Activated CD4-positive, alpha-beta T cell treated with anti-CD3 and anti-CD28 coated beads for 36 hours (primary cell): ENCODE results near the gene NOTCH3. TPM values are rescaled to one million over a fixed set of nuclear protein-coding genes. Genes with fewer than 3 reads are reported as not detected.

Experiments
- ATAC-seq: fragments of 200-7000 bp; cut with Tn5 transposase; one replicate; pipeline ENCODE4 v1.10.0; 2021; ENCODE audit warnings: mild to moderate bottlenecking, moderate library complexity
- CTCF ChIA-PET: fragments of 350-600 bp; sonication (Branson Sonifier 250); formaldehyde crosslinking; loops from one replicate; lab custom pipeline; 2021; ENCODE audit warnings: antibody characterized with exemption; lab: Charles Lee
- POLR2A ChIA-PET: fragments of 350-600 bp; sonication (Branson Sonifier 250); formaldehyde crosslinking; loops from one replicate; lab custom pipeline; 2021; ENCODE audit warnings: antibody characterized with exemption, inconsistent platforms; lab: Charles Lee
- DNase-seq: peaks from one replicate; pipeline ENCODE4 v3.0.0-alpha.2; 2020
- H3K27ac Mint-ChIP-seq: one replicate; pipeline ENCODE4 v1.8.0; 2021; ENCODE audit warnings: mixed read lengths
- H3K27me3 Mint-ChIP-seq: one replicate; pipeline ENCODE4 v1.8.0; 2021; ENCODE audit warnings: mixed read lengths
- H3K36me3 Mint-ChIP-seq: one replicate; pipeline ENCODE4 v1.8.0; 2021; ENCODE audit warnings: low read depth, mixed read lengths
- H3K4me1 Mint-ChIP-seq: one replicate; pipeline ENCODE4 v1.8.0; 2021; ENCODE audit warnings: mixed read lengths
- H3K4me3 Mint-ChIP-seq: one replicate; pipeline ENCODE4 v1.8.0; 2021; ENCODE audit warnings: mild to moderate bottlenecking, moderate library complexity, mixed read lengths
- H3K9me3 Mint-ChIP-seq: one replicate; pipeline ENCODE4 v1.8.0; 2021; ENCODE audit warnings: low read depth, mixed read lengths
- intact Hi-C, 2 experiments: fragments of 100-400 bp; cut with DNase I in 1 of 2; cut with micrococcal nuclease in 1 of 2; formaldehyde crosslinking; loops; one replicate each; pipeline versions ENCODE4 v1.14.2 to v1.15.1; 2022 to 2024; cut with DNase I, micrococcal nuclease
- total RNA-seq, 2 experiments: library from RNA; stranded (reverse); gene quantifications; one replicate each; pipeline ENCODE4 v1.2.3, GENCODE V29; 2021

NOTCH3 gene
- total RNA-seq, 2 experiments from 2014 or later = 0.02 to 0.25 TPM

DNA sequence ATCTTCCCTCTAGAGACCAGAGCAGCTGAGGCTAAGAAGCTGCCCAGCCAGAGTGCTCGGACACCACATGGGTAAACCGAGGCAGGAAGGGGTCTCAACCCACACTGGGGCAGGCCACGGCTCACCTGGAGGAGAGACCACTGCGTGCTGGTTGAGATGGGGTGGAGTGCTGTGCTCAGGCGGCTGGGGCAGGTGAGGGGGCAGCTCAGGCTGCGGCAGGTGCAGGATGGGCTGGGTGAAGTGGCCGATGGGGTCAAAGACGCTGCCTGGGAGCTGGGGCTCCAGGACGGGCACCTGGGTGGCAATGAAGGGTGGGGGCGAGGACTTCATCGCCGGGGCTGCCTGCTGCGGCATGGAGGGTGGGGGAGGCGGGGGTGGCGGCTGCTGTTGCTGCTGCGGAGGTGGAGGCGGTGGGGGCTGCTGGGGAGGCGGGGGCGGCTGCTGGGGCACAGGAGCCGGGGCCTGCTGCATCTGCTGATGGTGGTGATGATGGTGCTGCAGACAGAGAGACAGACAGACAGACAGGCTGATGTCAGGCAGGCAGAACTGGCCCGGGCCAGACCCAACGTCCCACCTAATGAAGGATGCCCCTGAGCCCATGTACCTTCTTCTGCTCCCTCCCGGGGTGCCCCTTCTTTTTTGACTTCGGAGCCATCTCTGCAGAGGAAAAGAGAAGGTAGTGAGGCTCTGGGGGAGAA lies 43.5 kb upstream of the NOTCH3 start:
- H3K4me3 Mint-ChIP-seq = no peak overlapping the region
- no peaks in the 10 kb centered on the region for H3K4me1 Mint-ChIP-seq
- no peaks in the 10 kb centered on the region for H3K27me3 Mint-ChIP-seq
- peaks cover 50% of the 10 kb centered on the region for H3K36me3 Mint-ChIP-seq
- CTCF ChIA-PET = no interaction called here
- DNase-seq = no peak
- intact Hi-C loops = no loop called here
- POLR2A ChIA-PET = no interaction called here
- no peaks in the 10 kb centered on the region for H3K9me3 Mint-ChIP-seq
- no peak for ATAC-seq
- no peak overlapping the region for H3K27ac Mint-ChIP-seq

- H3K27me3 Mint-ChIP-seq = no peaks in the 10 kb centered on the region
- H3K27ac Mint-ChIP-seq = no peak overlapping the region
- H3K4me3 Mint-ChIP-seq = no peak overlapping the region
- no peaks in the 10 kb centered on the region for H3K9me3 Mint-ChIP-seq
- POLR2A ChIA-PET = no interaction called here
- H3K4me1 Mint-ChIP-seq = no peaks in the 10 kb centered on the region
- intact Hi-C loops = no loop called here
- CTCF ChIA-PET = interaction anchor here (0.5 kb wide), 1 partner anchor 16 kb away, joined by 3 read pairs; no protein-coding TSS in a partner anchor
- ATAC-seq (no peak), DNase-seq (no peak)
- H3K36me3 Mint-ChIP-seq = peaks cover 47% of the 10 kb centered on the region
These were observed 42.6 kb upstream of the NOTCH3 start for GRCh38 chr19:15243236-15243957.

DNA sequence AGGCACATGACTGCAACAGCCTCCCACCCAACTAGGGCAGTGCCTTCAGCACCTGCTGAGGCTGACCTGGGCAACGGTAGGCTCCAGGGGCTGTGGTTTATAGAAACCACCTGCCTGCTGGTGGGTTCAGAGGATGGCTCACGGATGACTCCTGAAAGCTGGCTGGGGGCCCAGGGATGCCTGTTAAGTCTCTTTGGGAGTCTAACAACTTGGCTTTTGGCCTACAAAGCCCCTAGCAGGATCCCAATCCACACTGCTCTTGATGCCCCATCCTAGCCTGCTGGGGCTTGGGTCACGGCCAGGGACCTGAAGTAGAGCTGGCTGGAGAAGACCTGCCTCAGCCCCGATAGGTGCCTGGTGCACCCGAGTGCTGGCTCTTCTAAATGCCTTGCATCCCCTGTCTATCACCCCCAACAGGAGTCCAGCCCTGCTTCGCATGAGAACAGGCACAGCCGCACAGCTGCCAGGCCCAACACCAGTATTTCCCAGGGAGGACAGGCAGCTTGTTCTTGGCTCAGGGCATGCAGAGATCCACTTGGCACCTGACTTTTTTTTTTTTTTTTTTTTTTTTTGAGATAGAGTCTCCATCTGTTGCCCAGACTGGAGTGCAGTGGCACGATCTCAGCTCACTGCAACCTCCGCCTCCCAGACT lies 40.6 kb upstream of the NOTCH3 start:
- intact Hi-C loops = no loop called here
- ChIA-PET POLR2A (no interaction called here), CTCF (no interaction called here)
- H3K27ac Mint-ChIP-seq = no peak overlapping the region
- DNase-seq (no peak), ATAC-seq (no peak)
- H3K4me3 Mint-ChIP-seq = no peak overlapping the region
- no peaks in the 10 kb centered on the region for H3K9me3 Mint-ChIP-seq
- no peaks in the 10 kb centered on the region for H3K27me3 Mint-ChIP-seq
- H3K36me3 Mint-ChIP-seq = peaks cover 50% of the 10 kb centered on the region
- H3K4me1 Mint-ChIP-seq = no peaks in the 10 kb centered on the region

- intact Hi-C loops = no loop called here
- no peak for ATAC-seq
- Mint-ChIP-seq H3K36me3 (peaks cover 54% of the 10 kb centered on the region), H3K9me3 (no peaks in the 10 kb centered on the region), H3K4me3 (no peak overlapping the region), H3K27me3 (no peaks in the 10 kb centered on the region), H3K27ac (no peak overlapping the region), H3K4me1 (no peaks in the 10 kb centered on the region)
- ChIA-PET POLR2A (no interaction called here), CTCF (interaction anchor here (0.9 kb wide), 1 partner anchor 10 kb away, joined by 3 read pairs; no protein-coding TSS in a partner anchor)
- no peak for DNase-seq
These were observed 39.7 kb upstream of the NOTCH3 start for GRCh38 chr19:15240515-15240914.

DNA sequence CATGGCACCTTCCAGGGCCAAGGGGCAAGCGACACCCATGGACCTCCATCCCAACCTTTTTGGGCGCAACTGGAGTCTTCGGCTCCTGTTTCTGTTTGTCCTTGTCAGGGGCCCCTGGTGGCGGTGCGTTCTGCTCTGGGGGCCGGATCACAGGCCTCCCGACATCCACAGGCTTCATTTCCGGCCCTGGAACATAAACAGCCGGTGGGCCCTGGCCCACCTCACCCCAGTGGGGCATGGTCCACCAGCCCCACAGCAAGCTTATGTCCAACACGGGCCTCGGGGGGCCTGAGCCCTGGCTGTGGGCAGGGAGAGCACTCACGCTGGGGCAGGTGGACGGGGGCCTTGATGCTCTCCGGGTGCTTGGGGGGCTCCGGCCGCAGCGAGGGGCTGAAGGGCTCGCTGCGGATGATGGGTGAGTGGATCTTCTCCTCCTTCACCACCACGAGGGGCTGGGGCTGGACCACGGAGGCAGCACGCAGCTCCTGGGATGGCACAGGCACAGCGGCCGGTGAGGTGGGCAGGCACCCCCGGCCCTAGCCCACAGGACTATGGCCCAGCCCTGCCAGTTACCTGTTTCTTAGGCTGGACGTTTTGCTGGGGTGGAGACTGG lies 38.6 kb upstream of the NOTCH3 start:
- Mint-ChIP-seq H3K4me1 (peaks cover 2% of the 10 kb centered on the region), H3K36me3 (peaks cover 57% of the 10 kb centered on the region), H3K9me3 (no peaks in the 10 kb centered on the region), H3K27me3 (peaks cover 2% of the 10 kb centered on the region), H3K4me3 (no peak overlapping the region), H3K27ac (no peak overlapping the region)
- CTCF ChIA-PET = no interaction called here
- POLR2A ChIA-PET = no interaction called here
- ATAC-seq (no peak), DNase-seq (no peak)
- intact Hi-C loops = no loop called here

- peaks cover 56% of the 10 kb centered on the region for H3K36me3 Mint-ChIP-seq
- no peak for ATAC-seq
- no peaks in the 10 kb centered on the region for H3K9me3 Mint-ChIP-seq
- H3K27ac Mint-ChIP-seq = no peak overlapping the region
- no peak for DNase-seq
- peaks cover 4% of the 10 kb centered on the region for H3K27me3 Mint-ChIP-seq
- intact Hi-C loops = no loop called here
- ChIA-PET CTCF (no interaction called here), POLR2A (no interaction called here)
- no peak overlapping the region for H3K4me3 Mint-ChIP-seq
- peaks cover 6% of the 10 kb centered on the region for H3K4me1 Mint-ChIP-seq
These were observed 37.9 kb upstream of the NOTCH3 start for GRCh38 chr19:15238639-15239155.

DNA sequence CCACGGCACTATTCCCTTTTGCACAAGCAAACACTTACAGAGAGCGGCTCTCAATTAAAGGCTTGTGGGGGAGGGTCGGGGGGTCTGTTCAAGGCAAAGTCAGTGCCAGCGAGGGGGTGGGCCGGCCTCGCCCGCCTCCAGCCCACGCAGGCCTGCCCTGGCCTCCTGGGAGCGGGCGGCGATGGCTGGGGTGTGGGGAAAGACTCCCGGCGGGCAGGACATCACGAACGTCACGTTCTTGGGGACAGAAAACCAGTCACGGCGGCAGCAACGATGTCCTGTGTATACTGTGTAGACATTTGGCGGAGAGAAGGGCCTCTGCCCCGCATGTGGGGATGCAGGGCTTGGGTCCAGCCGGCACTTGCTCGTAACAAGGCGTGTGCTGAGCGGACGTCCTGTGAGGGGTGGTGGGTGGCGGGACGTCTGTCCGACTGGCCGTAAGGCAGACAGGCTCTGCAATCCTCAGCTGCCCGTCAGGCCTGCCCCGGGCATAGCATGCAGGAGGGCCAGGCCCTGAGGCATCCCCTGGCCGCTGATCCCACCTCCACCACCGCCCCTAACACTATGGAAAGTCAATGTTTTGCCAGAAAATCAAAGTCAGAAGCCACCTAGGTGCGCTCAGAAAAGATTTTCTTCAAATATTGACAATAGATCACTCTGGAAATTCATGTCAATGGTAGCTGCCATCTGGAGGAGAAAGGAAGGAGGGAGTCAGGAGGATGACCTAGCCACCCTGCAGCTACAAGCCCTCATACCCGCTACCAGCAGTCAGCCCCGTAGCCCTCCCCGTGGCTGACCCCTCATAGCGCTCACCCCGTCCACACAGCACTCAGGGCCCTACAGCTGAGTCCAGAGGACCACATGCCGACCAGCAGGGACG lies 37.2 kb upstream of the NOTCH3 start:
- no peak for DNase-seq
- ATAC-seq = no peak
- H3K27ac Mint-ChIP-seq = no peak overlapping the region
- H3K4me1 Mint-ChIP-seq = peaks cover 6% of the 10 kb centered on the region
- peaks cover 8% of the 10 kb centered on the region for H3K27me3 Mint-ChIP-seq
- peaks cover 51% of the 10 kb centered on the region for H3K36me3 Mint-ChIP-seq
- no peaks in the 10 kb centered on the region for H3K9me3 Mint-ChIP-seq
- ChIA-PET POLR2A (no interaction called here), CTCF (no interaction called here)
- no peak overlapping the region for H3K4me3 Mint-ChIP-seq
- intact Hi-C loops = no loop called here

DNA sequence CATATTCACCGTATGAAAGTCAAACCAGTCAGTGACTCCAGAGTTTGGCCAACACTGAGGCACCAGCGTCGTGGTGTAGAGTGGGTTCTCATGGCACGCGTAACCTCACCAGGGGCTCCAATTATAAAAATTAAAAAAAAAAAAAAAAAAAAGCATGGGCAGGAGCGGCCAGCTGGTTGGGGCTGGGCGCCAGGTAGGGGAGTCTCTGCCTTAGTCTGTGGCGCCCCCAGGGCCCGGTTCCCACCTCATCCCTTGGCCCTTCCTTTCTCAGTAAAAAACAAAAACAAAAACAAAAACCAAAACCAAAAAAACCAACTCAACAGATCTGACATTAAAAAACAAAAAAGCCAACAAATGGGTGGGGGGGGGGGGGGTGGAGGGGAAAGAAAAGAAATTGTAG lies 36.1 kb upstream of the NOTCH3 start:
- no peaks in the 10 kb centered on the region for H3K9me3 Mint-ChIP-seq

DNA sequence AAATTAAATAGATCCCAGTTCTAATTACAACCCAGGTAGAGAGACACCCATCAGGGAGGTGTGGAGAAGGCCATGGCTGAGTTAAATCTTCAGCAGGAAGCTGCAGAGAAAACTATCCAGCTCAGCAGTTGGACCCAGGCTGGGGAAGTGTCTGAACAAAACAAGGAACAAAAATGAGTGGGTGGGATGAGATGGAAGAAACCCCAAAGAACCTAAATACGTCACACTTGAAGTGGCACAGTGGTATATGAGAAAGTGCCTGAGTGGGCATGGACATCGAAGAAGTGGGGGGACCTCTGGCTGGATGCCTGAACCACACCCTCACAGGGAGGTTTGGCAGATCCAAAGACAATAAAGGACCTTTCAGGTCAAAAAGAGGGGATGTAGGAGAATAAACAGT lies 35.0 kb upstream of the NOTCH3 start:
- Mint-ChIP-seq H3K27ac (no peak overlapping the region), H3K4me1 (peaks cover 11% of the 10 kb centered on the region), H3K36me3 (peaks cover 40% of the 10 kb centered on the region), H3K4me3 (no peak overlapping the region), H3K9me3 (no peaks in the 10 kb centered on the region), H3K27me3 (peaks cover 21% of the 10 kb centered on the region)
- intact Hi-C loops = no loop called here
- DNase-seq = no peak
- ChIA-PET POLR2A (no interaction called here), CTCF (no interaction called here)
- no peak for ATAC-seq

More for the DNA sequence above, 36.1 kb upstream of the NOTCH3 start:
- ATAC-seq (no peak), DNase-seq (no peak)
- H3K27ac Mint-ChIP-seq = no peak overlapping the region
- H3K36me3 Mint-ChIP-seq = peaks cover 45% of the 10 kb centered on the region
- POLR2A ChIA-PET = no interaction called here
- intact Hi-C loops = no loop called here
- peaks cover 14% of the 10 kb centered on the region for H3K27me3 Mint-ChIP-seq
- no peak overlapping the region for H3K4me3 Mint-ChIP-seq
- CTCF ChIA-PET = no interaction called here
- peaks cover 11% of the 10 kb centered on the region for H3K4me1 Mint-ChIP-seq

DNA sequence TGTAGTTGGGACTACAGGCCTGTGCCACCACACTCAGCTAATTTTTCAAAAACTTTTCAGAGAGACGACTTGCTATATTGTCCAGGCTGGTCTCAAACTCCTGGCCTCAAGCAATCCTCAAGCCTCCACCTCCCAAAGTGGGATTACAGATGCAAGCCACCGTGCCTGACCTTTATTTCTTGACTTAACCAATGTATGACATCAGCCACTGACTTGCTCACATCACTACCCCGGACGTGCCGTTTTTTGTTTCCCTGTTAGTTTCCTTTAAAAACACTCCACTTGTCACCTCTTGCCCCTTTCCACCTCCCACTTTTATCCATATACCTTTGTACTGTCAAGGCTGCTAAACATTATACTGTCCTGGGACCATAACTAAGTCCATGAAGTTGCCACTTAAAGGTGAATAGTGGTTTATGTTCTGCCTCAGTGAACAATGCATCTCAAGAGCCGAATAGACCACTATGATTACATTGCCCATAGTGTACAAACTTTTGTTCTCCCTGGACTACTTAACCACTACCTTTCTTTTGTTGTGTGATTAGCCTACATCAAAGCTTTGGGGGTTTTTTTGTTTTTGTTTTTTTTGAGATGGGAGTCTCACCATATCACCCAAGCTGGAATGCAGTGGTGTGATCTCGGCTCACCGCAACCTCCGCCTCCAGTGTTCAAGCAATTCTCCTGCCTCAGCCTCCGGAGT lies 33.8 kb upstream of the NOTCH3 start:
- Mint-ChIP-seq H3K4me1 (peaks cover 11% of the 10 kb centered on the region), H3K27me3 (peaks cover 22% of the 10 kb centered on the region), H3K36me3 (peaks cover 33% of the 10 kb centered on the region), H3K4me3 (no peak overlapping the region), H3K27ac (no peak overlapping the region), H3K9me3 (no peaks in the 10 kb centered on the region)
- ChIA-PET POLR2A (interaction anchor here (0.9 kb wide), 1 partner anchor 40 kb away, joined by 6 read pairs; no protein-coding TSS in a partner anchor), CTCF (interaction anchor here (1.2 kb wide), 1 partner anchor 25 kb away, joined by 3 read pairs; no protein-coding TSS in a partner anchor)
- DNase-seq (no peak), ATAC-seq (no peak)
- intact Hi-C loops = loop anchor here in 1 of 2 experiments (5.0 kb wide), 1 partner anchor 57 kb away; no protein-coding TSS in a partner anchor
